HG02852 (cell line): ENCODE data around the gene EXT2.

Experiments used
- ATAC-seq: cut with Tn5 transposase; IDR thresholded peaks from one replicate; pipeline ENCODE4 v1.9.1; 2021; ENCODE audit warnings: mild to moderate bottlenecking, moderate library complexity; ENCODE audit not compliant: unreplicated experiment

EXT2 gene

GRCh38 chr11:44095506-44096359 lies at the start of gene EXT2:
EXT2 (plus strand) TSS chr11:44095678; CDS start chr11:44107713, 12,035 bp downstream.
- ATAC-seq, result peak; percentile 91

- ATAC-seq, result no peak
These were observed 49.3 kb upstream of the EXT2 start for GRCh38 chr11:44046182-44046581.

GRCh38 chr11:44047298-44047697 lies 48.2 kb upstream of the EXT2 start:
- ATAC-seq, result no peak

DNA sequence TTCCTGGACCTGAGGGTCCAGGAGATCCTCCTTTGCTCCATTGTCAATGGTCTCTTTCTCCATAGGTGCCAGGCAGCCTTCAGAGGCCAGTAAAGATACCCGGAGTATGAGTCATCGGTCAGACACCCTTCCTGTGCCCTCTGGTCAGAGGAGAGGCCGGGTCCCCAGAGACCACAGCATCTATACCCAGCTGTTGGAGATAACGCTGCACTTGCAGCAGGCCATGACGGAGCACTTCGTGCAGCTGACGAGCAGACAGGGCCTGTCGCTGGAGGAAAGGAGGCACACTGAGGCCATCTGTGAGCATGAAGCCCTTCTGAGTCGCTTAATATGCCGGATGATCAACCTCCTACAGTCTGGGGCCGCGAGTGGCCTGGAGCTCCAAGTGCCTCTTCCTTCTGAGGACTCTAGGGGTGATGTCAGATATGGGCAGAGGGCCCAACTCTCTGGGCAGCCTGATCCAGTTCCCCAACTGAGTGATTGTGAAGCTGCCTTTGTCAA lies 47.5 kb upstream of the EXT2 start, which contains the start of gene ACCSL:
ACCSL (plus strand) TSS at position 51 of the 501 bp plus-strand sequence; CDS start at position 107, 56 bp downstream.
- no peak for ATAC-seq

DNA sequence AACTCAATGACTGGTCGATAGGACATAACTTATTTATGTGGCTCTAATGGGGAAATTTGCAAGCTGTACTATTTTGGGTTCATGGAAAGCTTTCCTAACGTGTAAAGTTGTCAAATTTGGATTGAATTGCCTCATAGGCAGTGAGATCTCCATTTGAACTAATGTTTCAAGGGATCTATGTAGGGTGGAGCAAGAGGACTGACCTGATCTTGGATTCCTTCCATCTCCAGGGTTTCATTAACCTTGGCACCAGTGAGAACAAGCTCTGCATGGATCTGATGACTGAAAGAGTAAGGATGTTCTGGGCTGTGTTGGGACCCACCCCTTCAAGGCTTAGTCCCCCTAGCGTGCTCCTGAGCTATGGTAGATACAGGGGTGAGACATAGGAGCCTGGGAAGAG lies 45.6 kb upstream of the EXT2 start:
- no peak for ATAC-seq

DNA sequence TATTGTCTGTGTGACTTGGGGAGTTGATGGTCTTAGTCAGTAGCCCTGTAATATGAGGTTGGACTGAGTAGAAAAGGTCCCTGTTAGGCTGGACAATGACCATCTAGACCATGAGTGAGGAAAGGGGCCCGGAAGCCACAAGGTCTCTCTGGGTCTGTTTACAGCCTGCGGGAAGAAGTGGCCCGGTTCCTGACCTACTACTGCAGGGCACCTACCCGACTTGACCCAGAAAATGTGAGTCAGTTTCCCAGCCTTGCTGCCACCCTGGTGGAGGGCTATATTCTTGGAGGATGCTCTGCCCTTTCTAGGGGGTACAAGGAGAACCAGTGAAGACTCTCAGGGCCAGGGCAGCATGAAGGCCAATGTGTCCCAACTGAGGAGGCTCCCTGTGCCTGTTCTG lies 44.3 kb upstream of the EXT2 start:
- ATAC-seq, result no peak

DNA sequence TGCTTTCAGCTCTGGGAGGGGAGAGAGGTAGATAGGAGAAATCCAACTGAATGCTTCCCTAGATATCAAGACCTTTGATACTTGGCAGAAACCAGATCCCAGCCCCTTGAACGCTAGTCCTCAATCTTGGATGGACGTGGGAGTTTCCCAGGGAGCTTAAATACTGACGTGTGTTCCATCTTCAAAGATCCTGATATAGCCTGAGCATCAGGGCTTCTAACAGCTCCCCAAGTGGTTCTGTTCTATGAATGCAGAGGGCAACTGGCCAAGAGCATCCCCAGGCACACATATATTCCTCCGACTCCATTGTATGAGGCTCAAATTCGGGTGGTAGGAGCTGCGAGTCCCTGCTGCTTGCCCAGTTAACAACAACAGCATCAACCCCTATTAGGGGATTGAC lies 38.1 kb upstream of the EXT2 start:
- no peak for ATAC-seq

DNA sequence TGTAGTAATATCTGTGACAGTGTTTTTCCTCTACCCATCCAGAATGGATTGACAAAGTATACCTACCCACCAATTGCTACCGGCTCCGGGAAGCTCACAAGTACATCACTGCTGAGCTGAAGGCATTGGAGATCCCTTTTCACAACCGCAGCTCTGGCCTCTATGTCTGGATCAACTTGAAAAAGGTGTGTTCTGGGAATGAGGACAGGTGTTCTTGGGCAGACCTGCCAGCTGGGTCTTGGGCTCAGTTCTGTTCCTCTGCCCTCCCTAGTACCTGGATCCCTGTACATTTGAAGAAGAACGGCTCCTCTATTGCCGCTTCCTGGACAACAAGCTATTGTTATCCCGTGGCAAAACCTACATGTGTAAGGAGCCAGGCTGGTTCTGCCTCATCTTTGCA lies 37.2 kb upstream of the EXT2 start:
- ATAC-seq, result no peak

GRCh38 chr11:44065161-44065661 lies 30.3 kb upstream of the EXT2 start:
- no peak for ATAC-seq

- peak; percentile 94 for ATAC-seq
These were observed 29.4 kb upstream of the EXT2 start, which contains the start of gene ACCS for GRCh38 chr11:44065841-44066731. ACCS (plus strand) TSS chr11:44066270; CDS start chr11:44067628, 1,358 bp downstream.

GRCh38 chr11:44066732-44067141 lies 28.7 kb upstream of the EXT2 start:
- no peak for ATAC-seq

- no peak for ATAC-seq
These were observed 28.2 kb upstream of the EXT2 start for GRCh38 chr11:44067266-44067665.

- ATAC-seq, result no peak
These were observed 27.3 kb upstream of the EXT2 start for GRCh38 chr11:44068180-44068579.

DNA sequence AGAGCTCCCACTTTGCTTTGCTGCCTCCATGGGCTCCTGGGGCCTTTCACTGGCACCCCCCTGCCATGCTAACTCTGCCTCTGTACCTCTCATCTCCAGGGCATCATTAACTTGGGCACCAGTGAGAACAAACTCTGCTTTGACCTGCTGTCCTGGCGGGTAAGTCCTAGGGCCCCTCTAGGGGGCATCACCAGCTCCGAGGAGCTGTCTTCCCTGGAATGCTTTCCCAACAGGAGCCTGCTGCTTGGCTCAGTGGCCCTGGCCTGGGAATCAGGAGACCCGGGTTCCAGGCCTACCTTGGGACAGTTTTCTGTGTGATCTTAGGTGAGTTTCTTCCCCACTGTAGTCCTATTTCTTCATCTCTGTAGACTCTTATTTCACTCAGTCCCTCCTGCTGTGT lies 24.3 kb upstream of the EXT2 start:
- no peak for ATAC-seq

GRCh38 chr11:44072757-44073658 lies 22.5 kb upstream of the EXT2 start:
- no peak for ATAC-seq

DNA sequence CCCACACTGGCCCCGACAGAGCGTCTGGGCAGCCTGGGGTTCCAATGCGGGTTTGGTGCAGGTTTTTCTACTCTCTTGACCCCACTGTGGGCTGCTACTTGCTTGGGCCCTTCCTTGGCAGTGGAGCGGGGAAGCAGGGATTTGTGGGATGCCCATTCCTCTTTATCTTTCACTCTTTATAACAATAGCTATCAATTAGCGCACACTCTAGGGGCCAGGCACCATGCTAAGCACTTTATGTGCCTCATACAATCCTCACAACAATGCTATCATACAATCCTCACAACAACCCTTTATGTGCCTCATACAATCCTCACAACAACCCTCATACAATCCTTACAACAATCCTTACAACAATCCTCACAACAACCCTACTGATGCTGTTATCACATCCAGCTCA lies 16.7 kb upstream of the EXT2 start:
- no peak for ATAC-seq

DNA sequence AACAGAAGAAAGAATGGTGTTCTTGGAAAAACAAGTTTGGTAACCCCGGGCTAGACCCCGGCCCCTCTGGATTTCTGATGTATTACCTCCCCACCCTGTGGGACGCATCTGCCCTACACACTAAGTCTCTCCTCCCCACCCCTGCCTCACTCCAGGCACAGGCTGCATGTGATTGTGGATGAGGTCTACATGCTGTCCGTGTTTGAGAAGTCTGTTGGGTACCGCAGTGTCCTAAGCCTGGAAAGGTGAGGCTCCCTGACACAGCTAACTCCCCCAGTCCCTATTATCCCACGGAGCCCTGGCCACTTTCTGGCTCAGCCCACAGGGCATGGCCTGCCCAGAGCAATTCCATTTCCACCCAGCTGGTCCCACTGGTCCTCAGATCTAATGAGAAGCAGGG lies 16.1 kb upstream of the EXT2 start:
- ATAC-seq, result no peak

DNA sequence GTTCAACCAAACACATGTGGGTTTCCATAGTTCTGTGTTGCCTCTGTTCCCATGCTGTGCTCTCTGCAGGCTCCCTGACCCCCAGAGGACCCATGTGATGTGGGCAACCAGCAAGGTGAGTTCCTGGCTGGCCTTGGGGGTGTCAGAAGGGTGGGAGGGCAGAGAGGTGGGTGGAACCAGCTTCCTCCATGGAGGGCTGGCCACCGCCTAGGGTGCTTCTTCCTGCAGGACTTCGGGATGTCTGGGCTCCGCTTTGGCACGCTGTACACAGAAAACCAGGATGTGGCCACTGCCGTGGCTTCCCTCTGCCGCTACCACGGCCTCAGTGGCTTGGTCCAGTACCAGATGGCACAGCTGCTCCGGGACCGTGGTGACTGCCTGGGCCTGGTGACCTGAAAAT lies 14.5 kb upstream of the EXT2 start:
- ATAC-seq, result no peak

DNA sequence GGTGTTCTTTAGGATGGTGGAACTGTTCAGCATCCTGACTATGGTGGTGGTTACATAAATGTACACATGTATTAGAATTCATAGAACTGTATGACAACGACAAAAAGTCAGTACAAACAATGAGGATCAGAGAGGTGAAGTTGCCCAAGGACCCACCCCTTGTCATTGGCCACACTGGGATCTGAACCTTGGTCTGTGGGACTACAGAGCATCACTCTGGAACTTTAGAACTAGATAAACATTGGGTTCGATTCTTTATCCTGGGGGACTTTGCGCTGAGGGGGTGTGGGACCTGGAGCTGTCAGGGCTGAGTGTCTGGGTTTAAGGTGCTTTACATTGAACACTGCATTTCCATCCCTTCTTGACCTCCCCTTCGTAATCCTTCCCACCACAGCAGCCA lies 12.8 kb upstream of the EXT2 start:
- no peak for ATAC-seq

DNA sequence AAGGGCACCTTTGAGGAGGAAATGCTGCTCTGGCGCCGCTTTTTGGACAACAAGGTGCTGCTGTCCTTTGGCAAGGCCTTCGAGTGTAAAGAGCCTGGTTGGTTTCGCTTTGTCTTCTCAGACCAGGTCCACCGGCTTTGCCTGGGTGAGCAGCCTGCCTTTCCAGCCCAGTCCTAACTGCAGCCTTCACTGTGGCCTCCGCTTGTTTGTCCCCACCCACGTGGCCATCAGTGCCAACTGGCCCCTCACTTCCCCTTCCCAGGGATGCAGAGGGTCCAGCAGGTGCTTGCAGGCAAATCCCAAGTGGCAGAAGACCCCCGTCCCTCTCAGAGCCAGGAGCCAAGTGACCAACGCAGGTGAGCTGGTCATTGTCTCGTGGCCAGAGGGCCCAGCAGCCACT lies 12.0 kb upstream of the EXT2 start:
- ATAC-seq, result no peak
